Esophagus mucosa (tissue), 1 donor: ENCODE results near the gene C18orf63. TPM values are rescaled to one million over a fixed set of nuclear protein-coding genes. Genes with fewer than 3 reads are reported as not detected.
A peak's percentile ranks its signal among the peaks of the same experiment; 100 is the strongest.
"Not testable (repeated sequence)": the region's sequence is repeated elsewhere in the genome, so short reads cannot be mapped to it uniquely, and the experiment has no call there.

ENCODE experiments used
- ATAC-seq: fragments of 200-7000 bp; cut with Tn5 transposase; one replicate; pipeline ENCODE4 v1.9.1; 2020
- total RNA-seq: library from RNA; stranded (reverse); gene quantifications from one replicate; pipeline ENCODE4 v1.2.4, GENCODE V29; 2023
- donor health status: DM: yes; HTN: yes; CAD: no.

The C18orf63 gene
- total RNA-seq, result not detected

DNA sequence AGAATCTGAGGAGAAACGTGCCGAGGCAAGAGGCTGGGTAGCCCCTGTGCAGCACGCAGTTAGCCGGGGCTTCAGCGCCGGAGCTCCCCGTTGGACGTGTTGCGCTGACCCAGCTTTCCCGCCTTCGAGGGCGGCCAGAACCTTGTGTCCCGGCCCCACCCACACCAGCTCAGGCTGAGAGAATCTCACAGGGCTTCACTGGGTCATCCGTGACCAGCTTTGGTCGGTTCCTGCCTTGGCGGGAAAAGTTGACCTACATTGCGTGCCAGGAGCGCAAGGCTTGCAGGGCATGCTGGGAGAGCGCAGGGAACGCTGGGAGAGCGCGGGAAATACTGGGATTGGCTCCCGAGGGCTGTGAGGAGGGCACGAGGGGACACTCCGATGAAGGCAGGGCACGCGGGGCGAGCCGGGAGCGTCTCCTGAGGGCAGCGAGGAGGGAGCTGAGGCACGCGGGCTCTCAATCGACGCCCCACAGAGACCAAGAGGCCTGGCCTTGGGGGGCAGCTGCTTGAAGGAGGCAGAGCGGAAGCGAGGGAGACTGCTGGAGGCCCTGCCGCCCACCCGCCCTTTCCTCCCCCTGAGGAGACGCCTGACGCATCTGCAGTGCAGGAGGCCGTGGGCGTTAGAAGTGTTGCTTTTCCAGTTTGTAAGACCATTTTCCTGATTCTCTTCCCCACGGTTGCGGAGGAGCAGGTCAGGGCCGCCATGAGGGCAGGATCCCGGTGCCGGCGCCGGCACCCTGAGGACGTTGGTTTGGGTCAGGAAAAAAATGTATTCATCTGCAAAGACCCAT is at the start of gene C18orf63:
Gene C18orf63, plus strand, starts transcription at position 376 of the 793 bp plus-strand sequence. CDS start 2,027 bp downstream, outside the sequence.
- ATAC-seq, result no peak

DNA sequence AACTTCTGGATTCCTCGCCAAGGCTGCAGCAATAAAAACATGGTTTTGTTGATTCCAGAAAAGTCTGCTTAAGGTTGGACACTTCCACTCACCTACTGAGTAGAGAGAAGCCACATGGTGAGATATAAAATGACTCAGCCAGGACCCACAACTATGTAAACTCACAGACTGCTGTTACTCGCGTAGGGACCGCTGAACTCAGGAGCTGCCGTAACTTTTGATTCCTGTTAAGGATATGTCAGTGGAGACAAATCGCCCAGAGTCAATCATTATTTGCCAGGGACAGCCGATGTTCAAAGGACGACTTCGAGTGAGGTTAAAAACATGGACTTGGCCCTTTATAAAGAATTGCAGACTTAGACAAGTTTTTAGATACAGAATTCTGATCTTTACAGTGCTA is 49.5 kb upstream of the C18orf63 start:
- no peak for ATAC-seq

DNA sequence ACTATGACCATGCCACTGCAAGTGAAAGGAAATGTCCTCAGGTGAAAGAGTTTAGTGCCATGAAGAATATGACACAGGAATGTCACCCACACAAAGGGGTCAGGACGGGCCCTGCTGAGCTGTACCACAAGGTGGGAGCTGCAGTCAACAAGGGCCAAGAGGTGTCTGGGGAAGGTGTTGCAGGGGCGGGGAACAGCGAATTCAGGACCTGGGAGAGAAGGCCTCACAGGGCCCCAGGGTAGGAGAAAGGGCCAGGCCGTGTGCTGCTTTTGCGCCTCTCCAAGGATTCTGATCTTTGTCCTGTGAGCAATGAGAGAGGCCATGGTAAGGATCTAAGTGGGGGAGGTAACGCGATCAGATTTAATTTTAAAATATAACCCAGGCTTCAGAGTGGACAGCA is 47.5 kb upstream of the C18orf63 start:
- ATAC-seq, result no peak

DNA sequence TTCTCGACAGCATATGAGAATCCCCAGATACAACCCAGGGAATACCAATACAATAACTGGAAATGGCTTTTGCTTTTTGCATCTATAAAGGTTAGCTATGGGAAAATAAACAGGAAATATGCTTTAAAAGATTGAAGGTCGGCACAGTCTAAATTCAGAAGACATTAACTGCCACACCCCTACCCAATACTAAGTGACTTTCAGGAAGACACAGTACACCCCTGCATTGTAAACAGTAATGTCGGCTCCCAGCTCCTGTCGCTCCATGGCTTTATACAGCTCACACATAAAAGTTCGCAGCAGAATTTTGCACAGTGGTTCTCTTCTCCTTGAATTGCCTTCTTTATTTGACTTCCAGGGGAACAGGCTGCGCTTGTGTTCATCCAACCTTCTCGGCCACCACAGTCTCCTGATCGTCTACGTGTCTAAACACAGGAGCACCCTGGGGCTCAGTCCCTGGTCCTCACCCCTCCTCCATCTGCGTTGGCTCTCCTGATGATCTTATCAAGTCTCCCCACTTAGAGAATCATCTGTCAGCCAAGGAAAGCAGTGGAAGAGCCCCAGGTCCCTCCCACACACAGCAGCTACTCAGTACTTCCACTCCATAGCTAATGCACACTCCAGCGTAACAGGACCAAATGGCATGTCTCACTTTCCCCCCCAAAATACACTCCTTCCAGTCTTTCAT is 46.6 kb upstream of the C18orf63 start:
- no peak for ATAC-seq

DNA sequence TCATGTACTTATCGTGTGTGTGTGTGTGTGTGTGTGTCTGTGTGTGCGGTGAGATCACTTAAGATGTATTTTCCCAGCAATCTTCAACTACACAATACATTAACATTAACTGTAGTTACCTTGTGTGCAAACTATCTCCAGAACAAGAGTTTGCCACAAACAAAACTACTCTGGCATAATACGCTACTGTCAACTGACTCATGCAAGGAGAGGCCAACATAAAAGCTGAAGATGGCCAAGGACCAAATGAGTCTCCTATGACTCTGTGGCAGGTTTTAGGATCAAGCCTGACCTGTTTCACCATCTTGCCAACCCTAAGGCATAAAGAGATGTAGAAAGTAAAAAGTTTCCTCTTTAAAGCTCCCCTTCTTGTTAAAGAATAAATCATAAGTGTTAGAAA is 44.0 kb upstream of the C18orf63 start:
- peak; percentile 98 for ATAC-seq

DNA sequence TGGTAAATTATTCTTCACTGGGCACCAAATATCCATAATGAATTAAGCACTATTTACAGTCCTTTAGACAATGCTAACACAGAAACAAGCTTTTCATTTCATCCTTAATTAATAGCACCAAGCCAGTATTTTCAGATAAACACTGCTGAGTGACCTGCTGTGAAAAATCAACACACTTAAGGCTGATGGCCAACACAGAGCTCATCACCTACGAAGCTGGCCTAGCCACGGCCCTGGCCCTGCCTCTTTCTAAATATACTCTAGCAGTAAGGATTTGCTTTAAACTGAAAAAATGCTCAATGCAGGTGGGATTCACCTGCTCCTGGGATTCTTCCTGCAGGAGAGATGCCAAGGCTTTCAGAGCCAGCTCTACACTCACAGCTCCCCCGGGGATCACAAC is 42.2 kb upstream of the C18orf63 start:
- no peak for ATAC-seq

DNA sequence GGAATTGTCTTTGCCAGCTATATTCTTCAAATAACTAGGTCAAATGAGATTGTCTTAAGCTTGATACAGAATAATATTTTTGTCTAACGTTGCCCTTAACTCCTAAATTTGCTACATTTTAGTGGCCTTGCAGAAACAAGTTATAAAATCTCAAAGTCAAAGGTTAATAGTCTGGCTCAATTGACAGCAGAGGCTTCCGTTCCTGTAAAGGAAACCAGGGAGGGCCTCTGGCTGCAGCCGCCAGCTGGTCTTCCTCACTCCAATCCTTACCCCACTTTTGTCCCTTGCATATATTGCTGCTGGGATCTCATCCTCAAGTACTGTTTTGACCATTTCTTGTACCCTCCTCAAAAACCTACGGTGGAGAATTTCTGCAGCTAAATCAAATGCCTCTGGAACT is 40.9 kb upstream of the C18orf63 start:
- no peak for ATAC-seq

DNA sequence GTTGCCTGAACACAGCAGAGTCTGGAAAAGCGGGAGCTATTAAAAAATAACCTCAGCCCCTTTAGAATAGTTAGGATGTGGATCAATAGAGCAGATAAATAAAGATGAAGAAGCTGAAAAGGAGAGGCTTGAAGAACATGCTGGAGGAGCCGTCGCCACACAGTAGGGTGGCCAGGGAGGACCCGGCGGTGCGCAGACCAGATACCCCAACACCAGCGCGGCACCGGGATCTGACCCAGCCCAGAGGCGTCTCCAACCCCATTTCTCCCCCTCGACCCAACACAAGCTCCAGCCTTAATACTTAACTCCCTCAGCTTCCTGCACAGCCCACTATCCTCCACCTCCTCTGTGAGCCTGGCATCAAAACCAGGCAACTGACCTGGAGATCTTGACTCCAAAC is 39.9 kb upstream of the C18orf63 start:
- ATAC-seq, result no peak

DNA sequence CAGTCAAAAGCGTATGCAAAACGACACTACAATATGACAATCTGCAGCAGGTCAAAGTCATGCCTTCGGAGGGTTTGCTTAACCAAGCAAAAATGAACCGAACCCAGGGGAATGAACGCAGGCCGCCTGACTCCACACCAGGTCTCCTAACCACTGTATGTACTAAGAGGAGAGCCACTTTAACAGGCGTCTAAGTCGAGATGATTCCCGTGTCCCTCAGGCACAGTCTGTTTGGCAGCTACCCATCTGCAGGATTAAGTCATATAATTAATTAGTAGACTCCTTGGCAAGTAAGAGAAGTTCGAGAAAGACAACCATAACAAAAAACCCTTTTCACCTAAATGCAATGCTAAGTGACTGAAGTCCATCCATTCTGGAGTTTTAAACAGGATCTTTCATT is 39.0 kb upstream of the C18orf63 start:
- ATAC-seq, result peak; percentile 41

DNA sequence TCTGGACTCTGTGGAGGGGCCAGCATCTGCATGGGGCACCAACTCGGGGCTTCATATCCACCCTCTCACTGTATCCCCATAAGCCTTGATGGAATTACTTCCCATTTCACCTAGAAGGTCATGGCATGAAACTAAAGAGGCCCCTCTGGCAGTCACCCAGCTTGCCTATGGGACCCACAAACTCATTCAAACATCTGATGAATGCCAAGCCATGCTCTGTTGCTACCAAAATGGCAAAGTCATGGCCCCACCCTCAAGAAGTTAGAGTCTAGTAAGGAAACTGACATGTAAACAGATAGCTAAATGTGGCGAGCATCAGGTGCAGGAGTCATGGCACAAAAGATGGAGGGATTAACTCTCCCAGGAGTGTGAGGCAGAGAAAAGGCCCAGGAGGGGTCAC is 38.3 kb upstream of the C18orf63 start:
- ATAC-seq, result no peak

DNA sequence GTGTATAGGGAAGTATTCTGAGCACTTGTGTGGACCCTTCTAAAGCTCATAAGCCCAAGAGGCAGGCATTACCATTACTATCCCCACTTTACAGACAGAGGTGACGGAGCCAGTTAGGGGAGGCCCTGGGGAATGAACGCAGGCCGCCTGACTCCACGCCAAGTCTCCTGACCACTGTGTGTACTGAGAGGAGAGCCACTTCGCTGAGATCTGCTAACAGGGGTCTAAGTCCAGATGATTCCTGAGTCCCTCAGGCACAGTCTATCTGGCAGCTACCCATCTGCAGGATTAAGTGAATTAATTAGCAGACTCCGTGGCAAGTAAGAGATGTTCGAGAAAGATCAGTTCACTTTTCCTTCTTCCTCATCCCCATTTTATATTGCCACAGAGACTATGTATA is 37.6 kb upstream of the C18orf63 start:
- no peak for ATAC-seq

DNA sequence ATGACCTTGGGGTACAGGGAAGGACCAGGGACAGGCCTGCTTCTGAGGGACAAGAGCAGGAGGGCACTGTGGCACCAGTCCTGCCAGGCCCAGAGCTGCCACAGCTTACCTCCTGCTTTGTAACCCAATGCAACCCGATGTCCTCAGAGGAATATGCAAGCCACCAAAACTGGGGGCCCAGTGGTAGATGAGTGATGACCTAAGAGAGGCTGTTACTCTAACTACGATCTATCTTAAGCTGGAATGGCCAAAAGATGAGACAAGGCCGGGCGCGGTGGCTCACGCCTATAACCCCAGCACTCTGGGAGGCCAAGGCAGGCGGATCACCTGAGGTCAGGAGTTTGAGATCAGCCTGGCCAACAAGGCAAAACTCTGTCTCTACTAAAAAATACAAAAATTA is 36.7 kb upstream of the C18orf63 start:
- no peak for ATAC-seq

DNA sequence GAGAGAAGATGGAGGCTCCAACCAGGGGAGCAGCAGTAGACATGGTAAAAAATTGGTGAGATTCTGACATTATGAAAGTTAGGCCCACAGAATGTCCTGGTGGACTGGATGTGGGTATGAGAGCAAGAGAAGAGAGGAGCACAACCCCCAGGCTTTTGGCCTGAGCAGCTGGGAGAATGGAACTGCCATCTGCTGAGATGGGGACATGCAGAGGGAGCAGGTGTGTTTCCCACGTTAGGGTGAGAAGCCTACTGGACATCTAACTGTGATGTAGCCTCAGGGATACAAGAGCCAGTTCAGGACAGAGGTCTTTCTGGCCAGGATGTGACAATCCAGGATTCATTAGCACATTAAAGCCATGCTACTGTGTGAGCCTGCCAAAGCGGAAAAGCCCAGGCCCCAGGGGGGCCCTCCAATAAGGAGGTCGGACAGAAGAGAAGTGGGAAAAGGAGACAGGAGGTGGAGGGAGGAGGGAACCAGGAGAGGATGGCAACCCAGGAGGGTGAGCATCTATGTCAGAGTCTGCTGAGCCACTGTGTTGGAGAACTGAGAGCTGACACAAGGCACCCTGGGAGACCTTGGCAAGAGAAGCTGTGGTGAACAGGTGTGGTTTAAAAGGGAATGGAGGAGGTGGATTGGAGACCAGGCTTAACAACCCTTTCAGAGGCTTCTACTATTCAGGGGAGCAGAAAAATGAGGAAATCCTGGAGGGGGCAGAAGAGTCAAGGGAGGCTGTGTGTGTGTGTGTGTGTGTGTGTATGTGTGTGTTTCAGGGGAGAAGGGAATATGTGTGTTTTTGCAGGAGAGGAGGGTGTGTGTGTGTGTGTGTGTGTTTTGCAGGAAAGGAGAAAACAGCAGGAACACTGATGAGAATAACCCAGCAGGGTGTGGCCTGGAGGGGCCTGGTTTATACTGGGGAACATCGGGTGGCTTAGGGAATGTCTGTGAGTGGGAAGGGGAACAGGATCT is 34.3 kb upstream of the C18orf63 start:
- peak; percentile 20 for ATAC-seq

DNA sequence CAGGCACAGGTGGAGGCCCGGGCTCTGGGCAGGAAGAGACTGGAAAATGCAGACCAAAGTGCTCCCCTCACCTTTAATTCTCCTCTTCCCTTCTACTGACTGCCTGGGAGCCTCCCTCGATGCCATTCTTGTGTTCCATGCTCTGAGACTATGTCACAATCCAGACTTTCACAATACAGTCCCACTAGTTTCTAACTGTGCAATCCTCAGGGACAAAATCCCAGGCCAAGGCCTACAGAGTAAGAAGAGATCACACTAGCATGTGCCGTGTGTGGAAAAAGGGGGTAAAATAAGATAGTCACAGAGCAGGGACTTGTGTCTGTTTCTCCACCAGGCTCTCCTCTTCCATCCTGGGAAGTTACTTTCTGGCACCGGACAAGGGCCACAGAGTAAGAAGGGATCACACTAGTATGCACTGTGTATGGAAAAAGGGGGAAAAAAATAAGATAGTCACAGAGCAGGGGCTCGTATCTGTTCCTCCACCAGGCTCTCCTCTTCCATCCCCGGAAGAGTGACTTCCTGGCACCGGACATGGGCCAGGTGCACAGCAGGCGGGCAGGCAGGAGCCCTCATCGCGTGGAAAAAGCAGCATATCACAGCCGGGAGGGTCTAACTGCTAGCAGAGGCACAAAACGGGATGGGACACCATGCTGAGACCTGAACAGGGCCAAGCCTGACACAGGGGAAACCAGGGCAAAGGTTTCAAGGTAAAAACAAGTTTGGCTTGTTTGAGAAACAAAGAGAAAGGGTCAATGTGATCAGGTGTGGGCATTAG is 33.5 kb upstream of the C18orf63 start:
- peak; percentile 31 for ATAC-seq

DNA sequence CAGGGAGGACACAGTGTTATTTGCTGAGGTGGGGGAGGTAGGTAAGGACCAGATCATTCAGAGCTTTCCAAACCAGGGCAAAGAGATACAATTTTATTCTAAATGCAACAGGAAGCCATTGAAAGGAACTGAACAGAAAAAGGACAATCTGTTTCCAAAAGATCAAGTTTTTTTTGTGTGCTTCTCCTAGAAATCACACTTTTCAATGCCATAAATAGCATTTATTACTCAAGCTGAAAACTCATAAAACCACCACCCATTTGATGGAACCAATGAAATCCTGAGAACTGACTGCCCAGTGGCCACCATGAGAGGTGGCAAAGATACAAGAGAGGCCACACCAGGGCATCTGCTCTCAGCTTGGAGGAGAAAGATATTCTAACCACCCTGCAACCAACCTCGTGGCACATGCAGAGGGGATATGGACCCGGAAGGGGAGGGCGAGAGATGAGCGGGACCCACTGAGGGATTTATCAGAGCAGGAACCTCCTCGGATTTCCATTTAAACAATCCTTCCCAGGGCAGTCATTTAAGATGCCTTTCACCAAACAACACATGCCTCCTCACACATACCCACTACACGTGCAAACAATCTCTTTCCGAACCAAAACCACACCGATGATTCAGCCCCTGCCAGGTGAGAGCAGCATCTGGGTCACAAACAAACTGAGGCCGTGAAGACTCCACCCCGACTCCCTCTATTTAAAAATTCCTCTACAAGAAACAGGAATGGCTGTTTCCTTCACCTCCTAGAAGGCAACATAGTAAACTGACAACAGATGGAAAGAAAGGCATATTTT is 32.7 kb upstream of the C18orf63 start:
- no peak for ATAC-seq

DNA sequence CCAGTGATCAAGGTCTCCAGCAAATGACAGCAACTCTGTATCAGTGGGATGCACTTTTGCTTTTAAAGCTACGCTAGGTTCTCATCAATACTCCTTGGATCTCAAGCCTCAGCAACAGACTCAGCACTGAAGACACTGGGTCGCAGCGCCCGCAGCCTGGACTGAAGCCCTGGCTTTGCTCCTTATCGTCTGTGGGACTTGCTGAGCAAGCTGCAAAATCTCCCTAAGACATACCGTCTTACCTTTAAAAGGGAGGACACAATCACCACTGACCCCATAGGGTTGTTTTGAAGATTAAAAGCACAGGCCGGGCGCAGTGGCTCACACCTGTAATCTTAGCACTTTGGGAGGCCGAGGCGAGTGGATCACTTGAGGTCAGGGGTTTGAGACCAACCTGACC is 32.0 kb upstream of the C18orf63 start:
- ATAC-seq, result no peak

DNA sequence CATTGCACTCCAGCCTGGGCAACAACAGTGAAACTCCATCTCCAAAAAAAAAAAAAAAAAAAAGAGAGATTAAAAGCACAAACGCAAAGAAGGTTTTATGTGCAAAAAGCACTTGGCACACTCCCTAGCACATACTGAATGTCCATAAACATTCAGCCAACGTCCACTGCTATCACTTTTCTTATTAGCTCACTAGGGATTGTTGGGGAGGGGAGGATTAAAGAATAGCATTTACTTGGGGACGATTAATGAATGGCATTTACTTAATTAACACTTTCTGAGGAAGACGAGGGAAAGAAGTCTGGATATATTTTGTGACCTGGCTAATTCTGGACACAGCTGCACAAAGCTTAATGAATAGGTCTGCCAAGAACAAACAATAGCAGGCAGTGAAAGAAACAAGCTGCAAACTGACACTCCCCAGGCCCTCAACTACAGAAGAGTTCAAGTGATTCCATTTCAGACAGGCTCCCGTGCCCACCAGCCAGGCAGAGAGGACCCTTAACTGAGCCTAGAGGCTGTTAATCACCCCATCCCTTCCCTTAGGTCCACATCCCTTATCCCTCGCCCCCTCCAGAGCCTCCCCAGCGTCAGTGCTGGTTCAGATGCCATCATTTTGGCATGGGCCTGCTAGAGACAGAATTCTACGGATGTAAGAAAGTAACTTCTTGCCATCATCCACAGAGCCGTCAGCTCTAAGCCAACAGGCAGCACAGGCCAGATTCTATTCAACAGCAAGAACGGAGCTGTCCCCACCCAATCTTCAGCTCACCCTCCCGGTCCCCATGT is 31.3 kb upstream of the C18orf63 start:
- no peak for ATAC-seq

DNA sequence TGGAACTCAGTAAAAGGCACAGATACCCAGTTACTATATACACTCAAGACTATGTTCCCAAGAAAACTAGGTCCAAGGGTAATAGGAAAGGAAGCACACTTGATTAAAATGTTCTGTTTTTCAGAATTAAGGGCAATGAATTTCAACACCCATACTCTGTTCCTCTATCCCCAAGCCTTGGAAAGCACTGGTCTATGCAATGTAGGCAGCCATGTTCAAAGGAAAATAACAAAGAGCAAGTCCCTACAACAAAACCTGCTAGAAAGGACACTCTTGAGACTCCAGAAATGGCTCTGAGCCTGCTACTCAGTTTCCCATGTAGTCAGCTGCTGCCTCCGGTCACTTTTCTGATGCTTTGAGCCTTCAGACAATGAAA is 30.7 kb upstream of the C18orf63 start:
- ATAC-seq, result no peak

DNA sequence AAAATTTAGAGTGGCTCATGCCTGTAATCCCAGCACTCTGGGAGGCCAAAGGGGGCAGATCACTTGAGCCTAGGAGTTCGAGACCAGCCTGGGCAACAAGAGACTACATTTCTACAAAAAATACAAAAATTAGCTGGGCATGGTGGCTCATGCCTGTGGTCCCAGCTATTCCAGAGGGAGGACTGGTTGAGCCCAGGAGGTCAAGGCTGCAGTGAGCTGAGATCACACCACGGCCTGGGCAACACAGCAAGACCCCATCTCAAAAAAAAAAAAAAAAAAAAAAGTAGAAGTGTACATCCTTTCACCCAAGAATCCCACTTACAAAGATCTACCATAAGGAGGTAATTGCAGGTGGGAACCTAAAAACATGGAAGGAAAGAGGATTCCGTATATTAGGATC is 30.1 kb upstream of the C18orf63 start:
- ATAC-seq, result not testable (repeated sequence)

DNA sequence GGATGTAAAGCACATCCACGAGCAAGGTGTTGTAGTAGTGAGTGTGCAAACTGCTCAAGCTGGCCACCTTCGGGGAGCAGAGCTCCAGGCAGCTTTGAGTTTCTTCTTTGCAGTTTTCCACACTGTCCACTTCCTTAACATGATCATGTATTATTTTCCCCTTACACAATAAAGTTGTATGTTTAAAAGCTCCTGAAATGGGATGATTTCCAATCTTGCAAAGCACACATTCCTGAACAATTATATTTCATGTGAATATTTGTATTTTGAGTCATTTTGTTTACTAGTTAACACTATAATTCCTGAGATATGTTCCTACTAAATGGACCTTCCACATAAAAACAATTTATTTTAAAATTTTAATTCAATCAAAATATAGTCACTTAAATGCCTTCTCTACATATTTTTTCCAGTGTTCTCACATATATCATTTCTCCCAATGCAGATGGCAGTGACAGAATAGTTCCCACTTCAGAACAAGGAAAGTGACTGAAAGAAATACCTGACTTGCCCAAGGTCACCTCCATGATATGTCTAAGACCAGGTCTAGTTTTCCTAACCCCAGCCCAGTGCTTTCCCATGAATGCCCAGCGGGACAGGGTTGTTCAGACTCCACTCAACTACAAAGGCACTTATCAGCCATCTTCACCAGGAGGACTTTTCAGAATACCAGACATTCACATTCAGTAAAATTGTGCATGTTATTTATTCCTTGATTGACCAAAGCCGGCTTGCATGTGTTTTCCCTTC is 29.4 kb upstream of the C18orf63 start:
- no peak for ATAC-seq
